ENCODE data around the gene ADO. TPM values are rescaled to one million over a fixed set of nuclear protein-coding genes. Genes with fewer than 3 reads are reported as not detected.
A peak's percentile ranks its signal among the peaks of the same experiment; 100 is the strongest.

ADO gene
- total and polyA plus RNA-seq, 2 of the 4 experiments (the other 2 are of a cell fraction): 8.0 to 8.1 TPM

- TF ChIP-seq, protein P1, sequence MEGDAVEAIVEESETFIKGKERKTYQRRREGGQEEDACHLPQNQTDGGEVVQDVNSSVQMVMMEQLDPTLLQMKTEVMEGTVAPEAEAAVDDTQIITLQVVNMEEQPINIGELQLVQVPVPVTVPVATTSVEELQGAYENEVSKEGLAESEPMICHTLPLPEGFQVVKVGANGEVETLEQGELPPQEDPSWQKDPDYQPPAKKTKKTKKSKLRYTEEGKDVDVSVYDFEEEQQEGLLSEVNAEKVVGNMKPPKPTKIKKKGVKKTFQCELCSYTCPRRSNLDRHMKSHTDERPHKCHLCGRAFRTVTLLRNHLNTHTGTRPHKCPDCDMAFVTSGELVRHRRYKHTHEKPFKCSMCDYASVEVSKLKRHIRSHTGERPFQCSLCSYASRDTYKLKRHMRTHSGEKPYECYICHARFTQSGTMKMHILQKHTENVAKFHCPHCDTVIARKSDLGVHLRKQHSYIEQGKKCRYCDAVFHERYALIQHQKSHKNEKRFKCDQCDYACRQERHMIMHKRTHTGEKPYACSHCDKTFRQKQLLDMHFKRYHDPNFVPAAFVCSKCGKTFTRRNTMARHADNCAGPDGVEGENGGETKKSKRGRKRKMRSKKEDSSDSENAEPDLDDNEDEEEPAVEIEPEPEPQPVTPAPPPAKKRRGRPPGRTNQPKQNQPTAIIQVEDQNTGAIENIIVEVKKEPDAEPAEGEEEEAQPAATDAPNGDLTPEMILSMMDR (conservative IDR thresholded peaks at IDR 0.05; ENCODE audit: low read depth, low read length): no peak
- TF ChIP-seq MXI1 (IDR thresholded peaks at IDR 0.05; ENCODE audit: borderline replicate concordance, low read depth, low read length) (0 out of 2 replicates have a peak, but pooled peaks have one; percentile 11), RAD21 (IDR thresholded peaks at IDR 0.05; ENCODE audit: low read length) (no peak)
Observed at GRCh38 chr10:62816331-62817120, 12.0 kb downstream of the ADO start, which contains the start of gene EGR2 (continued).

Measured in IMR-90 (cell line).